Lower leg skin (tissue), 4 donors: ENCODE data around the gene SH3RF3. TPM values are rescaled to one million over a fixed set of nuclear protein-coding genes. Genes with fewer than 3 reads are reported as not detected.

Experiments
- DNase-seq, 2 donors: peaks; one replicate each; pipeline ENCODE4 v3.0.0-alpha.2; 2019; ENCODE audit warnings: low spot score in 2 of 2
- H3K4me3 ChIP-seq: fragments of 200-600 bp; sonication (generic); 2 replicates; pipeline ENCODE4 v1.5.1; 2017; ENCODE audit warnings: mild to moderate bottlenecking, low read depth; ENCODE audit not compliant: poor library complexity, severe bottlenecking
- CTCF ChIP-seq, 3 donors: fragments of 450-650 bp; IDR thresholded peaks; one replicate each; pipeline ENCODE4 v1.5.1; 2016; ENCODE audit warnings: antibody characterized with exemption in 3 of 3, mild to moderate bottlenecking in 3 of 3, moderate library complexity in 2 of 3
- POLR2A ChIP-seq, 2 donors: fragments of 450-650 bp; IDR thresholded peaks; one replicate each; pipeline ENCODE4 v1.6.1; 2016 to 2017; ENCODE audit warnings: antibody characterized with exemption in 2 of 2, mild to moderate bottlenecking in 1 of 2, moderate library complexity in 1 of 2
- WGBS, 2 donors: methylation state at CpG; one replicate each; pipeline ENCODE4 v1.1.5; 2018; 5-methylcytosine and 5-hydroxymethylcytosine counted together
- intact Hi-C: fragments of 100-400 bp; cut with DNase I; formaldehyde crosslinking; loops from one replicate; pipeline ENCODE4 v1.15.0; 2023; ENCODE audit warnings: low total_unique reads
- total RNA-seq, 4 donors: library from RNA; depleted of rRNA; stranded (reverse); fragments of >200 nt; gene quantifications; one replicate each; pipeline ENCODE4 v1.1.0, GENCODE V29; 2016

The SH3RF3 gene
- total RNA-seq, 4 donors from 2014 or later, result 1.9 to 7.4 (median 3.2) TPM

- peak in 1 of 2 donors; percentile 53 for DNase-seq
- TF ChIP-seq POLR2A (IDR thresholded peaks at IDR 0.05) (no peak), CTCF (IDR thresholded peaks at IDR 0.05) (no peak)
- no peak overlapping the region for H3K4me3 ChIP-seq
- WGBS, 2 donors, result 90 to 92% methylated on average over 5 of the region's 5 CpGs
- intact Hi-C loops, result no loop called here
These were observed 334.9 kb downstream of the SH3RF3 start for GRCh38 chr2:109463891-109464290.

- no peak for TF ChIP-seq CTCF (IDR thresholded peaks at IDR 0.05)
- TF ChIP-seq POLR2A (IDR thresholded peaks at IDR 0.05), result no peak
- H3K4me3 ChIP-seq, result no peak overlapping the region
- DNase-seq, result peak in 1 of 2 donors; percentile 54
- WGBS, 2 donors, result 55 to 56% methylated on average over 8 of the region's 8 CpGs
- intact Hi-C loops, result no loop called here
These were observed 337.9 kb downstream of the SH3RF3 start for GRCh38 chr2:109466674-109467575.

GRCh38 chr2:109467701-109468100 is 338.7 kb downstream of the SH3RF3 start:
- no peak overlapping the region for H3K4me3 ChIP-seq
- intact Hi-C loops, result no loop called here
- 57 to 70% methylated on average over 8 to 9 of the region's 9 CpGs for whole genome bisulfite sequencing, 2 donors
- no peak for TF ChIP-seq CTCF (IDR thresholded peaks at IDR 0.05)
- TF ChIP-seq POLR2A (IDR thresholded peaks at IDR 0.05), result no peak
- peak in 1 of 2 donors; percentile 76 for DNase-seq

- no peak for DNase-seq
- TF ChIP-seq CTCF (IDR thresholded peaks at IDR 0.05) (no peak), POLR2A (IDR thresholded peaks at IDR 0.05) (no peak)
- WGBS, 2 donors, result 80 to 88% methylated on average over 7 of the region's 7 CpGs
- intact Hi-C loops, result no loop called here
- H3K4me3 ChIP-seq, result no peak overlapping the region
These were observed 339.9 kb downstream of the SH3RF3 start for GRCh38 chr2:109468893-109469292.

GRCh38 chr2:109471658-109472057 is 342.7 kb downstream of the SH3RF3 start:
- no peak for TF ChIP-seq POLR2A (IDR thresholded peaks at IDR 0.05)
- no peak for TF ChIP-seq CTCF (IDR thresholded peaks at IDR 0.05)
- WGBS, 2 donors, result 89 to 95% methylated on average over 3 of the region's 3 CpGs

More at GRCh38 chr2:109471658-109472057, 342.7 kb downstream of the SH3RF3 start:
- no peak overlapping the region for H3K4me3 ChIP-seq
- intact Hi-C loops, result no loop called here
- no peak for DNase-seq
